HepG2 (cell line): ENCODE results near the gene LRIT2. TPM values are rescaled to one million over a fixed set of nuclear protein-coding genes. Genes with fewer than 3 reads are reported as not detected.

ENCODE experiments used
- ATAC-seq: fragments of 200-7000 bp; cut with Tn5 transposase; 3 replicates; pipeline ENCODE4 v1.9.1; 2020; ENCODE audit warnings: mild to moderate bottlenecking, moderate library complexity
- BruUV-seq: library from RNA; stranded (reverse); fragments of 400-500 nt; replicated peaks from 2 replicates; lab custom pipeline; 2021; lab: Mats Ljungman, UMichigan
- CTCF ChIA-PET: fragments of 300-600 bp; formaldehyde crosslinking; extraction: SDS; loops from one replicate; lab custom pipeline; 2021; ENCODE audit warnings: low total read pairs, inconsistent platforms, low intra/inter-chr PET ratio; lab: Yijun Ruan, JAX
- POLR2A ChIA-PET: fragments of 350-600 bp; sonication (Branson Sonifier 250); formaldehyde crosslinking; loops from one replicate; lab custom pipeline; 2020; ENCODE audit warnings: antibody characterized with exemption, inconsistent platforms; lab: Yijun Ruan, JAX
- DNase-seq: peaks from one replicate; pipeline ENCODE4 v3.0.0-alpha.2; 2015; ENCODE audit warnings: low spot score
- FAIRE-seq: peaks from 3 replicates; lab custom pipeline; 2011; peaks lifted over from hg19 to GRCh38; lab: Jason Lieb, UNC
- H2AFZ ChIP-seq: one replicate; pipeline ENCODE4 v1.6.1; 2011; ENCODE audit warnings: low read length, inconsistent platforms
- H3K27ac ChIP-seq: fragments of 300-600 bp; 3 replicates; pipeline ENCODE4 v1.8.0; 2011; ENCODE audit warnings: mixed run types, mild to moderate bottlenecking, mixed read lengths, low read length, inconsistent platforms; ENCODE audit not compliant: insufficient read depth; ENCODE audit errors: extremely low read length
- H3K27me3 ChIP-seq, 2 experiments: fragments of 200-600 bp in 1 of 2; 2 replicates in 1 of 2; 3 replicates in 1 of 2; pipeline versions ENCODE4 v1.6.0 to v1.8.0; 2011; ENCODE audit warnings: low read length in 2 of 2, mild to moderate bottlenecking in 2 of 2, moderate library complexity in 2 of 2, inconsistent platforms in 1 of 2; ENCODE audit not compliant: insufficient read depth in 2 of 2, control insufficient read depth in 1 of 2
- H3K36me3 ChIP-seq, 2 experiments: fragments of 200-600 bp in 1 of 2; replicated peaks in 1 of 2; 2 replicates in 1 of 2; 3 replicates in 1 of 2; pipeline versions ENCODE4 v1.5.1 to v1.8.0; 2011; ENCODE audit warnings: low read length in 2 of 2, inconsistent platforms in 1 of 2; ENCODE audit not compliant: insufficient read depth in 2 of 2, control insufficient read depth in 1 of 2
- H3K4me1 ChIP-seq: 2 replicates; pipeline ENCODE4 v1.5.1; 2012; ENCODE audit warnings: low read length, inconsistent platforms; ENCODE audit not compliant: insufficient read depth
- H3K4me2 ChIP-seq: 2 replicates; pipeline ENCODE4 v1.6.0; 2011; ENCODE audit warnings: low read depth, low read length, inconsistent platforms
- H3K4me3 ChIP-seq, 3 experiments: fragments of 200-600 bp in 1 of 3; sonication (generic), shearing (Covaris generic) in 1 of 3; replicated peaks in 1 of 3; 2 replicates each; pipeline ENCODE4 v1.5.1; 2011 to 2016; ENCODE audit warnings: low read length in 3 of 3, inconsistent platforms in 2 of 3, low read depth in 2 of 3, mild to moderate bottlenecking in 2 of 3, control low read depth in 1 of 3, mixed read lengths in 1 of 3; ENCODE audit not compliant: insufficient read depth in 1 of 3
- H3K79me2 ChIP-seq: one replicate; pipeline ENCODE4 v1.6.1; 2011; ENCODE audit warnings: low read length, inconsistent platforms; ENCODE audit not compliant: insufficient read depth
- H3K9ac ChIP-seq: 2 replicates; pipeline ENCODE4 v1.6.0; 2011; ENCODE audit warnings: mild to moderate bottlenecking, low read depth, low read length, inconsistent platforms; ENCODE audit not compliant: insufficient read depth
- H3K9me3 ChIP-seq: 2 replicates; pipeline ENCODE4 v1.5.1; 2012; ENCODE audit warnings: mild to moderate bottlenecking, low read length
- H4K20me1 ChIP-seq: 2 replicates; pipeline ENCODE4 v1.6.0; 2011; ENCODE audit warnings: inconsistent platforms, mild to moderate bottlenecking, low read length, moderate library complexity; ENCODE audit not compliant: insufficient read depth
- DRAP1 ChIP-seq: IDR thresholded peaks from 2 replicates; pipeline ENCODE4 v1.6.1; 2016; ENCODE audit warnings: missing genetic modification reagents, missing compliant biosample characterization
- EHMT2 ChIP-seq: fragments of 200-600 bp; sonication (generic); IDR thresholded peaks from 2 replicates; pipeline ENCODE4 v1.7.0; 2017; ENCODE audit warnings: antibody characterized with exemption, low read depth, low read length, borderline replicate concordance
- ELK4 ChIP-seq: sonication (generic); formaldehyde crosslinking; IDR thresholded peaks from 2 replicates; pipeline ENCODE4 v1.9.0; 2021; ENCODE audit warnings: missing genetic modification reagents, borderline replicate concordance
- TMF1 ChIP-seq: sonication (generic); formaldehyde crosslinking; IDR thresholded peaks from 2 replicates; pipeline ENCODE4 v1.8.1; 2022; ENCODE audit warnings: low read depth, missing genetic modification reagents
- ZNF441 ChIP-seq: sonication (generic); formaldehyde crosslinking; IDR thresholded peaks from 2 replicates; pipeline ENCODE4 v1.7.0; 2021; ENCODE audit warnings: missing genetic modification reagents, borderline replicate concordance
- ZNF629 ChIP-seq: sonication (generic); formaldehyde crosslinking; conservative IDR thresholded peaks from 2 replicates; pipeline ENCODE4 v1.5.0; 2020; ENCODE audit warnings: missing genetic modification reagents
- ZSCAN5A ChIP-seq: sonication (generic); formaldehyde crosslinking; IDR thresholded peaks from 2 replicates; pipeline ENCODE4 v1.8.0; 2022; ENCODE audit warnings: mild to moderate bottlenecking, missing genetic modification reagents, borderline replicate concordance
- WGBS: methylation state at CpG from one replicate; pipeline ENCODE4 v1.1.6; 2017; ENCODE audit warnings: low lambda C conversion rate; 5-methylcytosine and 5-hydroxymethylcytosine counted together
- in situ Hi-C: cut with HindIII; loops from 2 replicates; pipeline ENCODE4 v1.10.0; 2017; ENCODE audit warnings: low pct_unique_long_range_greater_than_20kb; ENCODE audit not compliant: extremely low pct_ligation_motif_present
- intact Hi-C: fragments of 100-400 bp; cut with micrococcal nuclease; formaldehyde crosslinking; loops from one replicate; pipeline ENCODE4 v1.10.0; 2022; ENCODE audit not compliant: unreplicated experiment
- polyA plus RNA-seq, 8 experiments: library from polyadenylated mRNA; depleted of rRNA in 3 of 8; stranded (reverse) in 7 of 8; unstranded in 1 of 8; fragments of >200 nt; fragmentation: Illumina TruSeq in 4 of 8; extraction: Trizol in 4 of 8; gene quantifications; 2 replicates each; pipeline versions ENCODE4 v1.2.1 to v1.2.3, GENCODE V29; 2011 to 2016; ENCODE audit warnings: low read depth in 4 of 8, missing spikeins in 1 of 8, mixed read lengths in 1 of 8; ENCODE audit not compliant: insufficient read depth in 1 of 8
- total RNA-seq, 5 experiments: library from RNA; depleted of rRNA; stranded (reverse); fragments of >200 nt; fragmentation: Illumina TruSeq; extraction: Trizol; gene quantifications; 2 replicates each; pipeline ENCODE4 v1.2.3, GENCODE V29; 2016; ENCODE audit warnings: low read depth in 1 of 5

The LRIT2 gene
- total and polyA plus RNA-seq, 2 of the 13 experiments (the other 11 are each of a cell fraction or from before 2014, with no cell fraction given): not detected

- Histone ChIP-seq H3K4me1 (peaks cover 18% of the 10 kb centered on the region), H3K27me3 (peaks cover 0 to 9% of the 10 kb centered on the region in 2 experiments; a peak in 3 of 5 replicates), H3K4me3 (no peak overlapping the region; a peak in 1 of 6 replicates), H3K4me2 (peak overlapping the region; percentile 49; the same call in 1 of the 2 replicates), H4K20me1 (no peaks in the 10 kb centered on the region), H3K79me2 (no peaks in the 10 kb centered on the region), H3K27ac (no peak overlapping the region), H3K9ac (no peak overlapping the region), H3K36me3 (no peaks in the 10 kb centered on the region), H2AFZ (no peak overlapping the region), H3K9me3 (no peaks in the 10 kb centered on the region)
- FAIRE-seq: no peak
- peak; percentile 31; the same call in 2 of the 3 replicates for ATAC-seq
- TF ChIP-seq ZNF629 (CRISPR knock-in tag) (peak; percentile 75), EHMT2 (no peak), DRAP1 (CRISPR knock-in tag) (no peak), TMF1 (CRISPR knock-in tag) (no peak), ELK4 (CRISPR knock-in tag) (no peak), ZSCAN5A (CRISPR knock-in tag) (no peak), ZNF441 (CRISPR knock-in tag) (no peak)
- DNase-seq: no peak
- no TSS peak for BruUV-seq
- WGBS: 38% methylated on average over 9 of the region's 9 CpGs
- ChIA-PET CTCF (no interaction called here), POLR2A (no interaction called here)
- intact Hi-C loops: no loop called here
- in situ Hi-C loops: no loop called here
These were observed 52.6 kb downstream of the LRIT2 start for GRCh38 chr10:84172467-84173356.
